ENCODE results near the gene SUN2. TPM values are rescaled to one million over a fixed set of nuclear protein-coding genes. Genes with fewer than 3 reads are reported as not detected.

SUN2 gene
- polyA plus RNA-seq, 3 donors: 95.8 to 159 (median 97.8) TPM

- WGBS (ENCODE audit: insufficient coverage): 100% methylated on average over 9 of the region's 14 CpGs
- no peak overlapping the region for H3K4me3 Mint-ChIP-seq
- H3K9ac ChIP-seq (ENCODE audit: insufficient read depth, low read length, poor library complexity, severe bottlenecking): no peak overlapping the region
- peaks cover 0 to 3% (median 0%) of the 10 kb centered on the region in 7 donors for H3K9me3 Mint-ChIP-seq
- H3K4me2 ChIP-seq (replicated peaks; ENCODE audit: extremely low read depth, low read length, poor library complexity, severe bottlenecking): no peak overlapping the region
- TF ChIP-seq CTCF (IDR thresholded peaks at IDR 0.05): no peak
- peaks cover 89% of the 10 kb centered on the region for H3K79me2 ChIP-seq (ENCODE audit: insufficient read depth, low read length)
- no peaks in the 10 kb centered on the region for H3K9me3 ChIP-seq (replicated peaks in 1 of 2; ENCODE audit: control insufficient read depth in 1 of 2, insufficient read depth in 1 of 2, low read length in 2 of 2)
- H3K4me1 Mint-ChIP-seq: peaks cover 45% of the 10 kb centered on the region
- peaks cover 67 to 86% of the 10 kb centered on the region in 2 donors for H3K36me3 Mint-ChIP-seq
- peaks cover 46 to 49% of the 10 kb centered on the region in 2 donors for H3K4me1 ChIP-seq (ENCODE audit: control insufficient read depth in 1 of 2, insufficient read depth in 2 of 2, low read length in 2 of 2)
- no peak overlapping the region for H2AFZ ChIP-seq (ENCODE audit: insufficient read depth, low read depth, low read length, poor library complexity, severe bottlenecking)
- H3K27me3 Mint-ChIP-seq (ENCODE audit: low read depth in 3 of 3): peaks cover 0 to 3% (median 0%) of the 10 kb centered on the region in 3 donors
- H3K4me3 ChIP-seq (replicated peaks in 1 of 3; ENCODE audit: low read depth in 2 of 3, low read length in 3 of 3): no peak overlapping the region
- peak overlapping the region in 4 of 7 donors; percentile 42 to 73 (median 61) for H3K27ac Mint-ChIP-seq
- DNase-seq: no peak
- no peaks in the 10 kb centered on the region for H3K27me3 ChIP-seq (ENCODE audit: control insufficient read depth in 2 of 2, insufficient read depth in 2 of 2, low read length in 2 of 2)
- peaks cover 63 to 74% of the 10 kb centered on the region in 2 donors for H3K36me3 ChIP-seq (replicated peaks in 1 of 2; ENCODE audit: control insufficient read depth in 1 of 2, insufficient read depth in 2 of 2, low read length in 2 of 2)
- H4K20me1 ChIP-seq (ENCODE audit: insufficient read depth, low read length): peaks cover 73% of the 10 kb centered on the region
- H3K27ac ChIP-seq (ENCODE audit: low read depth in 1 of 2, low read length in 2 of 2): peak overlapping the region in 1 of 2 donors; percentile 99
- intact Hi-C loops (cut with micrococcal nuclease): loop anchor here (5.0 to 10.0 kb wide), 3 partner anchors 43 to 775 kb away; partner anchors contain the start of genes ATF4 (in 1 of the 2) and GTPBP1 (in 1 of the 2)
Observed at GRCh38 chr22:38750104-38750503, 5.7 kb downstream of the SUN2 start.

DNA sequence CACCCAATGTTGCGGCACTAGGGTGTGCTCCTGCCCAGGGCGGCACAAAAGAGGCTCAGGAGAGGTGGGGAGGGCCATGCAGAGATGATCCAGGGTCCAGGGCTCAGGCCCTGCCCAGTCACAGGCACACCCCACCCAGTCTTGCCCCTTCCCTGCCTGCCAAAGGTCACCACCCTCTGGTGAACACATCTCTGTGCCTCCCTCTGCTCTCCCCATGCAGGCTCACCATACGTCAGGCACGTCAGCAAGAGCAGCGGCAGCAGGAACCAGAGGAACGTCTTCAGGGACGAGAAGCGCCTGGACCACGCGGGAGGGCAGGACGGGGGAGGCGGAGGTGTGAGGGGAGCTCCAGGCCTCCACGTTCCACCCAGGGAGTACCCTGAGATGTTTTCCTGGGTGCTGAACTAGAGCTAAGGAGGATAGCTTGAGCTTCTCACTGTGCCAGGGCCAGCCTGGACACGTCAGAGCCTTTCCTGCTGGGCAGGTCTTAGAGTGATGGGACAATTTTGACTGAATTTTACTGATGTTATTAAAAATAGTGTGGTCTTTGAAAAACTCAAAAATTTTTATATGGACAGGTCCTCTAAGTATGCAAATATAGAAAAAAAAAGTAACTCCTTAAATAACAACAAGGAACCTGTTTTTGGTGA is 7.2 kb downstream of the SUN2 start:
- Histone ChIP-seq H3K4me2 (replicated peaks; ENCODE audit: extremely low read depth, low read length, poor library complexity, severe bottlenecking) (no peak overlapping the region), H2AFZ (ENCODE audit: insufficient read depth, low read depth, low read length, poor library complexity, severe bottlenecking) (no peak overlapping the region), H3K4me3 (replicated peaks in 1 of 3; ENCODE audit: low read depth in 2 of 3, low read length in 3 of 3) (no peak overlapping the region), H3K79me2 (ENCODE audit: insufficient read depth, low read length) (peaks cover 90% of the 10 kb centered on the region), H3K36me3 (replicated peaks in 1 of 2; ENCODE audit: control insufficient read depth in 1 of 2, insufficient read depth in 2 of 2, low read length in 2 of 2) (peaks cover 78 to 89% of the 10 kb centered on the region in 2 donors), H3K9ac (ENCODE audit: insufficient read depth, low read length, poor library complexity, severe bottlenecking) (no peak overlapping the region), H3K27ac (ENCODE audit: low read depth in 1 of 2, low read length in 2 of 2) (peak overlapping the region in 1 of 2 donors; percentile 45), H3K9me3 (replicated peaks in 1 of 2; ENCODE audit: control insufficient read depth in 1 of 2, insufficient read depth in 1 of 2, low read length in 2 of 2) (no peaks in the 10 kb centered on the region), H3K27me3 (ENCODE audit: control insufficient read depth in 2 of 2, insufficient read depth in 2 of 2, low read length in 2 of 2) (no peaks in the 10 kb centered on the region), H3K4me1 (ENCODE audit: control insufficient read depth in 1 of 2, insufficient read depth in 2 of 2, low read length in 2 of 2) (peaks cover 33 to 35% of the 10 kb centered on the region in 2 donors), H4K20me1 (ENCODE audit: insufficient read depth, low read length) (peaks cover 80% of the 10 kb centered on the region)
- DNase-seq: no peak
- WGBS (ENCODE audit: insufficient coverage): 97% methylated on average over 13 of the region's 14 CpGs
- peaks cover 72 to 98% of the 10 kb centered on the region in 2 donors for H3K36me3 Mint-ChIP-seq
- H3K27ac Mint-ChIP-seq: peak overlapping the region in 3 of 7 donors; percentile 22 to 48 (median 38)
- H3K27me3 Mint-ChIP-seq (ENCODE audit: low read depth in 3 of 3): peaks cover 0 to 3% (median 0%) of the 10 kb centered on the region in 3 donors
- H3K4me3 Mint-ChIP-seq: no peak overlapping the region
- H3K4me1 Mint-ChIP-seq: peaks cover 32% of the 10 kb centered on the region
- TF ChIP-seq CTCF (IDR thresholded peaks at IDR 0.05): no peak
- intact Hi-C loops (cut with micrococcal nuclease): no loop called here
- peaks cover 0 to 3% (median 0%) of the 10 kb centered on the region in 7 donors for H3K9me3 Mint-ChIP-seq
